ENCODE measurements around the gene RAD54L2.
A peak's percentile ranks its signal among the peaks of the same experiment; 100 is the strongest.
"Not testable (repeated sequence)": the region's sequence is repeated elsewhere in the genome, so short reads cannot be mapped to it uniquely, and the experiment has no call there.

RAD54L2 gene

DNA sequence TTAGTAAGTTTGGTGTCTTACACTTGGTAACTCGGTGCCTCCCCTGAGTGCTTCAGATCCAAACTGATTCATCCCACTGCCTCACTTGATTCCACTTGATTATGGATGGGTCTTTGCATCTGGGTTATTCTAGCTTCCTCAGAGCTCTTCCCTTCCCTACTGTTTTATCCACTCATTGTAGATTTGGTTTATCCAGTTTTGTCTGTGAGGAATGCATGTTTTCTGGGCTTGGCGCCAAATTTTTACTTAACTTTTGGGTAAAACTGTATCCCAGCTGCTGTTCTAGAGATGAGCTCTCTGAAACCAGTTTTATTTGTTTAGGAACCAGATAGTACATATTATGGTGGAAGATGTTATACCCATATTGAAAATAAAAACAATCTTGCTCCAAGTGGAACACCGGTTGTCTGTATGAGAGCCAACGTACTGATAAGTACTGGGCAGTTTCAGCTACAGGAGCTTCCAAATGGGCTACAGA lies 20.9 kb downstream of the RAD54L2 start:
- TF ChIP-seq TRIM28 (IDR thresholded peaks at IDR 0.05; ENCODE audit: borderline replicate concordance, low read length) (no peak), OSR2 (tag by site-specific recombination; IDR thresholded peaks at IDR 0.05) (no peak)
- TF ChIP-seq, protein P1, sequence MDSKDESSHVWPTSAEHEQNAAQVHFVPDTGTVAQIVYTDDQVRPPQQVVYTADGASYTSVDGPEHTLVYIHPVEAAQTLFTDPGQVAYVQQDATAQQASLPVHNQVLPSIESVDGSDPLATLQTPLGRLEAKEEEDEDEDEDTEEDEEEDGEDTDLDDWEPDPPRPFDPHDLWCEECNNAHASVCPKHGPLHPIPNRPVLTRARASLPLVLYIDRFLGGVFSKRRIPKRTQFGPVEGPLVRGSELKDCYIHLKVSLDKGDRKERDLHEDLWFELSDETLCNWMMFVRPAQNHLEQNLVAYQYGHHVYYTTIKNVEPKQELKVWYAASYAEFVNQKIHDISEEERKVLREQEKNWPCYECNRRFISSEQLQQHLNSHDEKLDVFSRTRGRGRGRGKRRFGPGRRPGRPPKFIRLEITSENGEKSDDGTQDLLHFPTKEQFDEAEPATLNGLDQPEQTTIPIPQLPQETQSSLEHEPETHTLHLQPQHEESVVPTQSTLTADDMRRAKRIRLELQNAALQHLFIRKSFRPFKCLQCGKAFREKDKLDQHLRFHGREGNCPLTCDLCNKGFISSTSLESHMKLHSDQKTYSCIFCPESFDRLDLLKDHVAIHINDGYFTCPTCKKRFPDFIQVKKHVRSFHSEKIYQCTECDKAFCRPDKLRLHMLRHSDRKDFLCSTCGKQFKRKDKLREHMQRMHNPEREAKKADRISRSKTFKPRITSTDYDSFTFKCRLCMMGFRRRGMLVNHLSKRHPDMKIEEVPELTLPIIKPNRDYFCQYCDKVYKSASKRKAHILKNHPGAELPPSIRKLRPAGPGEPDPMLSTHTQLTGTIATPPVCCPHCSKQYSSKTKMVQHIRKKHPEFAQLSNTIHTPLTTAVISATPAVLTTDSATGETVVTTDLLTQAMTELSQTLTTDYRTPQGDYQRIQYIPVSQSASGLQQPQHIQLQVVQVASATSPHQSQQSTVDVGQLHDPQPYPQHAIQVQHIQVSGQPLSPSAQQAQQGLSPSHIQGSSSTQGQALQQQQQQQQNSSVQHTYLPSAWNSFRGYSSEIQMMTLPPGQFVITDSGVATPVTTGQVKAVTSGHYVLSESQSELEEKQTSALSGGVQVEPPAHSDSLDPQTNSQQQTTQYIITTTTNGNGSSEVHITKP (tag by site-specific recombination; IDR thresholded peaks at IDR 0.05): 0 out of 2 replicates have a peak, but pooled peaks have one; percentile 12
- TF ChIP-seq, protein P2, sequence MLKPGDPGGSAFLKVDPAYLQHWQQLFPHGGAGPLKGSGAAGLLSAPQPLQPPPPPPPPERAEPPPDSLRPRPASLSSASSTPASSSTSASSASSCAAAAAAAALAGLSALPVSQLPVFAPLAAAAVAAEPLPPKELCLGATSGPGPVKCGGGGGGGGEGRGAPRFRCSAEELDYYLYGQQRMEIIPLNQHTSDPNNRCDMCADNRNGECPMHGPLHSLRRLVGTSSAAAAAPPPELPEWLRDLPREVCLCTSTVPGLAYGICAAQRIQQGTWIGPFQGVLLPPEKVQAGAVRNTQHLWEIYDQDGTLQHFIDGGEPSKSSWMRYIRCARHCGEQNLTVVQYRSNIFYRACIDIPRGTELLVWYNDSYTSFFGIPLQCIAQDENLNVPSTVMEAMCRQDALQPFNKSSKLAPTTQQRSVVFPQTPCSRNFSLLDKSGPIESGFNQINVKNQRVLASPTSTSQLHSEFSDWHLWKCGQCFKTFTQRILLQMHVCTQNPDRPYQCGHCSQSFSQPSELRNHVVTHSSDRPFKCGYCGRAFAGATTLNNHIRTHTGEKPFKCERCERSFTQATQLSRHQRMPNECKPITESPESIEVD (tag by site-specific recombination; IDR thresholded peaks at IDR 0.05): peak; percentile 70; the same call in 1 of the 2 replicates
- CTCF ChIA-PET: interaction anchor here (0.6 to 1.2 kb wide), 2 partner anchors 58 to 510 kb away, joined by 3 read pairs; no protein-coding TSS in a partner anchor
- H3K36me3 ChIP-seq (ENCODE audit: control insufficient read depth in 2 of 2, insufficient read depth in 1 of 2, low read length in 2 of 2): peaks cover 4 to 8% of the 10 kb centered on the region in 2 experiments; a peak in 2 of 3 replicates
- POLR2A ChIA-PET: interaction anchor here (0.5 to 1.3 kb wide), 2 partner anchors 10 to 59 kb away, joined by 4 read pairs; no protein-coding TSS in a partner anchor
- H3K27ac ChIP-seq (ENCODE audit: extremely low read depth, low read depth, low read length): no peak overlapping the region
- no peaks in the 10 kb centered on the region for H3K9me3 ChIP-seq (ENCODE audit: control insufficient read depth, insufficient read depth, low read depth, low read length)
- peaks cover 6% of the 10 kb centered on the region; the same call in 1 of the 2 replicates for H3K4me1 ChIP-seq (ENCODE audit: control insufficient read depth, insufficient read depth, low read length)
- no peak overlapping the region for H3K4me3 ChIP-seq (ENCODE audit: low read depth, low read length)

DNA sequence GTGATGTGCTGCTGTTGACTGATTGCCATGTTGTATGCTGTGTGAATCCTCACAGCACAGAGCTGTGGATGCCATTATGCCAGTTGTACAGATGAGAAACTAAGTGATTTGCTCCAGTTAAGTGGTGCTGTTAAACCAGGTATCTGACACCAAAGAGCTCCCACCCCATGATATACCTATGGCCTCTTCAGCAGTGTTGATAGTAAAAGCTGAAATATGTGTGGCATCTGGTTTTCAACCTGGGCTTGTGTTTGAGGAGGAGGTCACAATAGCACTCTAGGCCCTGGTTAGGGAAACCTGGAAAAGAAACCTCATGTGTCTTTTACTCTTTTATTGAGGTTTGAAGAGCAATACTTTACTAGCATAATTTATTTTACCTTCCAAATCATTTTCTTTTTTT lies 21.4 kb downstream of the RAD54L2 start:
- ChIA-PET POLR2A (interaction anchor here (0.5 to 1.3 kb wide), 2 partner anchors 10 to 60 kb away, joined by 4 read pairs; no protein-coding TSS in a partner anchor), CTCF (interaction anchor here (0.6 to 1.2 kb wide), 2 partner anchors 59 to 510 kb away, joined by 3 read pairs; no protein-coding TSS in a partner anchor)
- Histone ChIP-seq H3K27ac (ENCODE audit: extremely low read depth, low read depth, low read length) (no peak overlapping the region), H3K36me3 (ENCODE audit: control insufficient read depth in 2 of 2, insufficient read depth in 1 of 2, low read length in 2 of 2) (peaks cover 4 to 8% of the 10 kb centered on the region in 2 experiments; a peak in 2 of 3 replicates), H3K9me3 (ENCODE audit: control insufficient read depth, insufficient read depth, low read depth, low read length) (no peaks in the 10 kb centered on the region), H3K4me1 (ENCODE audit: control insufficient read depth, insufficient read depth, low read length) (peaks cover 6% of the 10 kb centered on the region; the same call in 1 of the 2 replicates), H3K4me3 (ENCODE audit: low read depth, low read length) (no peak overlapping the region)
- TF ChIP-seq SCRT1 (tag by site-specific recombination; IDR thresholded peaks at IDR 0.05; ENCODE audit: borderline replicate concordance) (no peak), ZNF169 (tag by site-specific recombination; IDR thresholded peaks at IDR 0.05) (no peak), ZNF324 (tag by site-specific recombination; IDR thresholded peaks at IDR 0.05) (no peak), ZNF223 (tag by site-specific recombination; IDR thresholded peaks at IDR 0.05) (no peak), ZNF623 (tag by site-specific recombination; IDR thresholded peaks at IDR 0.05) (no peak), ZNF133 (tag by site-specific recombination; IDR thresholded peaks at IDR 0.05) (no peak)
- TF ChIP-seq, protein P3, sequence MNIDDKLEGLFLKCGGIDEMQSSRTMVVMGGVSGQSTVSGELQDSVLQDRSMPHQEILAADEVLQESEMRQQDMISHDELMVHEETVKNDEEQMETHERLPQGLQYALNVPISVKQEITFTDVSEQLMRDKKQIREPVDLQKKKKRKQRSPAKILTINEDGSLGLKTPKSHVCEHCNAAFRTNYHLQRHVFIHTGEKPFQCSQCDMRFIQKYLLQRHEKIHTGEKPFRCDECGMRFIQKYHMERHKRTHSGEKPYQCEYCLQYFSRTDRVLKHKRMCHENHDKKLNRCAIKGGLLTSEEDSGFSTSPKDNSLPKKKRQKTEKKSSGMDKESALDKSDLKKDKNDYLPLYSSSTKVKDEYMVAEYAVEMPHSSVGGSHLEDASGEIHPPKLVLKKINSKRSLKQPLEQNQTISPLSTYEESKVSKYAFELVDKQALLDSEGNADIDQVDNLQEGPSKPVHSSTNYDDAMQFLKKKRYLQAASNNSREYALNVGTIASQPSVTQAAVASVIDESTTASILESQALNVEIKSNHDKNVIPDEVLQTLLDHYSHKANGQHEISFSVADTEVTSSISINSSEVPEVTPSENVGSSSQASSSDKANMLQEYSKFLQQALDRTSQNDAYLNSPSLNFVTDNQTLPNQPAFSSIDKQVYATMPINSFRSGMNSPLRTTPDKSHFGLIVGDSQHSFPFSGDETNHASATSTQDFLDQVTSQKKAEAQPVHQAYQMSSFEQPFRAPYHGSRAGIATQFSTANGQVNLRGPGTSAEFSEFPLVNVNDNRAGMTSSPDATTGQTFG (tag by site-specific recombination; IDR thresholded peaks at IDR 0.05; ENCODE audit: borderline replicate concordance): no peak
- TF ChIP-seq, protein P1 (tag by site-specific recombination; IDR thresholded peaks at IDR 0.05): peak; percentile 49; the same call in 1 of the 2 replicates
- TF ChIP-seq, protein P4, sequence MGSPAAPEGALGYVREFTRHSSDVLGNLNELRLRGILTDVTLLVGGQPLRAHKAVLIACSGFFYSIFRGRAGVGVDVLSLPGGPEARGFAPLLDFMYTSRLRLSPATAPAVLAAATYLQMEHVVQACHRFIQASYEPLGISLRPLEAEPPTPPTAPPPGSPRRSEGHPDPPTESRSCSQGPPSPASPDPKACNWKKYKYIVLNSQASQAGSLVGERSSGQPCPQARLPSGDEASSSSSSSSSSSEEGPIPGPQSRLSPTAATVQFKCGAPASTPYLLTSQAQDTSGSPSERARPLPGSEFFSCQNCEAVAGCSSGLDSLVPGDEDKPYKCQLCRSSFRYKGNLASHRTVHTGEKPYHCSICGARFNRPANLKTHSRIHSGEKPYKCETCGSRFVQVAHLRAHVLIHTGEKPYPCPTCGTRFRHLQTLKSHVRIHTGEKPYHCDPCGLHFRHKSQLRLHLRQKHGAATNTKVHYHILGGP (tag by site-specific recombination; IDR thresholded peaks at IDR 0.05): no peak

DNA sequence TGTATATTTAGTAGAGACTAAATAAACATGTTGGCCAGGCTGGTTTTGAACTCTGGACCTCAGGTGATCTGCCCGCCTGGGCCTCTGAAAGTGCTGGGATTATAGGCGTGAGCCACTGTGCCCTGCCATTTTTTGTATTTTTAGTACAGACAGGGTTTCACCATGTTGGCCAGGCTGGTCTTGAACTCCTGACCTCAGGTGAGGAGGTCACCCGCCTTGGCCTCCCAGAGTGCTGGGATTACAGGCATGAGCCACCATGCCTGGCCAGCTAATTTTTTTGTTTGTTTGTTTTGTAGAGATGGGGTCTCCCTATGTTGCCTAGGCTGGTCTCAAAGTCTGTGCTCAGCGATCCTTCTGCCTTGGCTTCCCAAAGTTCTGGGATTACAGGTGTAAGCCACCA lies 23.9 kb downstream of the RAD54L2 start:
- CTCF ChIA-PET: interaction anchor here (0.6 kb wide), 1 partner anchor 25 kb away, joined by 3 read pairs; no protein-coding TSS in a partner anchor
- H3K36me3 ChIP-seq (ENCODE audit: control insufficient read depth in 2 of 2, insufficient read depth in 1 of 2, low read length in 2 of 2); POLR2A ChIA-PET: not testable (repeated sequence)

More for the DNA sequence above, 23.9 kb downstream of the RAD54L2 start:
- not testable (repeated sequence) for H3K27ac ChIP-seq (ENCODE audit: extremely low read depth, low read depth, low read length); H3K9me3 ChIP-seq (ENCODE audit: control insufficient read depth, insufficient read depth, low read depth, low read length); H3K4me3 ChIP-seq (ENCODE audit: low read depth, low read length)
- peaks cover 11% of the 10 kb centered on the region for H3K4me1 ChIP-seq (ENCODE audit: control insufficient read depth, insufficient read depth, low read length)

Measured in HEK293 (cell line).